H1 (cell line): Measurements from ENCODE around the gene GXYLT2. TPM values are rescaled to one million over a fixed set of nuclear protein-coding genes. Genes with fewer than 3 reads are reported as not detected.

ENCODE experiments used
- CTCF ChIA-PET: fragments of 300-600 bp; sonication (Branson Sonifier 250); formaldehyde crosslinking; loops from one replicate; lab custom pipeline; 2021; ENCODE audit not compliant: partially characterized antibody; lab: Charles Lee
- POLR2A ChIA-PET: fragments of 300-600 bp; sonication (Branson Sonifier 250); formaldehyde crosslinking; loops from one replicate; lab custom pipeline; 2021; ENCODE audit warnings: inconsistent platforms; ENCODE audit not compliant: partially characterized antibody; lab: Charles Lee
- DNase-seq, 2 experiments: peaks; one replicate each; pipeline versions ENCODE4 v3.0.0 to v3.0.0-alpha.2; 2010 to 2022; ENCODE audit warnings: low spot score in 2 of 2, low read depth in 1 of 2, mixed read lengths in 1 of 2
- FAIRE-seq: peaks from 2 replicates; lab custom pipeline; 2011; peaks lifted over from hg19 to GRCh38; lab: Jason Lieb, UNC
- H2AFZ ChIP-seq: 2 replicates; pipeline ENCODE4 v1.8.1; 2012; ENCODE audit warnings: low read length, inconsistent platforms
- H2AK5ac ChIP-seq: 2 replicates; pipeline ENCODE4 v1.6.1; 2013; ENCODE audit warnings: low read depth, low read length
- H2BK120ac ChIP-seq: replicated peaks from 2 replicates; pipeline ENCODE3; 2013; ENCODE audit warnings: low read depth, low read length, inconsistent platforms
- H2BK12ac ChIP-seq: 2 replicates; pipeline ENCODE4 v1.6.1; 2013; ENCODE audit warnings: low read depth, low read length
- H2BK15ac ChIP-seq: 2 replicates; pipeline ENCODE4 v1.6.1; 2013; ENCODE audit warnings: low read length
- H2BK20ac ChIP-seq: 2 replicates; pipeline ENCODE4 v1.6.1; 2013; ENCODE audit warnings: low read length
- H2BK5ac ChIP-seq: 2 replicates; pipeline ENCODE4 v1.6.1; 2013; ENCODE audit warnings: low read depth, low read length
- H3K14ac ChIP-seq: 2 replicates; pipeline ENCODE4 v1.6.1; 2013; ENCODE audit warnings: inconsistent platforms; ENCODE audit not compliant: insufficient read length
- H3K18ac ChIP-seq: 2 replicates; pipeline ENCODE4 v1.6.1; 2013; ENCODE audit warnings: low read length; ENCODE audit errors: extremely low read depth
- H3K23ac ChIP-seq: 2 replicates; pipeline ENCODE4 v1.6.1; 2013; ENCODE audit warnings: inconsistent platforms; ENCODE audit not compliant: insufficient read length
- H3K23me2 ChIP-seq: 2 replicates; pipeline ENCODE4 v1.6.1; 2013; ENCODE audit warnings: low read depth, low read length
- H3K27ac ChIP-seq: 2 replicates; pipeline ENCODE4 v1.6.1; 2011; ENCODE audit warnings: low read depth, low read length, inconsistent platforms
- H3K27me3 ChIP-seq, 4 experiments: replicated peaks in 1 of 4; 1 replicate in 1 of 4; 2 replicates in 3 of 4; pipeline versions ENCODE4 v1.6.1 to v1.8.1; 2011 to 2013; ENCODE audit warnings: low read length in 3 of 4, mild to moderate bottlenecking in 3 of 4, inconsistent platforms in 2 of 4, mixed read lengths in 2 of 4, moderate library complexity in 1 of 4; ENCODE audit not compliant: control insufficient read depth in 3 of 4, insufficient read depth in 3 of 4; ENCODE audit errors: extremely low read depth in 1 of 4
- H3K36me3 ChIP-seq, 4 experiments: 2 replicates each; pipeline versions ENCODE4 v1.6.1 to v1.8.1; 2011 to 2013; ENCODE audit warnings: mild to moderate bottlenecking in 4 of 4, low read length in 3 of 4, moderate library complexity in 2 of 4, control low read depth in 1 of 4, inconsistent platforms in 1 of 4; ENCODE audit not compliant: insufficient read depth in 4 of 4, control insufficient read depth in 2 of 4
- H3K4ac ChIP-seq: replicated peaks from 2 replicates; pipeline ENCODE3; 2013; ENCODE audit warnings: low read length, low read depth, mixed read lengths, inconsistent platforms; ENCODE audit not compliant: insufficient read length
- H3K4me1 ChIP-seq, 4 experiments: replicated peaks in 1 of 4; 1 replicate in 1 of 4; 2 replicates in 3 of 4; pipeline versions ENCODE4 v1.6.1 to v1.8.1; 2011 to 2013; ENCODE audit warnings: low read length in 3 of 4, inconsistent platforms in 2 of 4, mixed read lengths in 1 of 4; ENCODE audit not compliant: insufficient read depth in 4 of 4, control insufficient read depth in 3 of 4
- H3K4me2 ChIP-seq, 2 experiments: 2 replicates each; pipeline versions ENCODE4 v1.6.1 to v1.8.1; 2011 to 2013; ENCODE audit warnings: low read depth in 2 of 2, low read length in 2 of 2, control low read depth in 1 of 2, inconsistent platforms in 1 of 2, mild to moderate bottlenecking in 1 of 2; ENCODE audit not compliant: insufficient read depth in 1 of 2
- H3K4me3 ChIP-seq, 4 experiments: fragments of 200-600, 300-600 bp in 1 of 4; sonication (generic), shearing (Covaris generic), sonication (Bioruptor Twin) in 1 of 4; 2 replicates each; pipeline versions ENCODE4 v1.5.1 to v1.8.1; 2011 to 2016; ENCODE audit warnings: low read length in 4 of 4, low read depth in 3 of 4, control low read depth in 2 of 4, inconsistent platforms in 2 of 4, mild to moderate bottlenecking in 2 of 4, mixed read lengths in 1 of 4, moderate library complexity in 1 of 4; ENCODE audit not compliant: insufficient read depth in 2 of 4; ENCODE audit errors: extremely low read depth in 1 of 4
- H3K56ac ChIP-seq: replicated peaks from 2 replicates; pipeline ENCODE3; 2013; ENCODE audit warnings: low read depth, mild to moderate bottlenecking, mixed read lengths, low read length, inconsistent platforms; ENCODE audit not compliant: insufficient read length
- H3K79me1 ChIP-seq: 2 replicates; pipeline ENCODE4 v1.6.1; 2013; ENCODE audit warnings: low read depth, low read length, control low read depth
- H3K79me2 ChIP-seq, 2 experiments: 2 replicates each; pipeline versions ENCODE4 v1.6.1 to v1.8.1; 2012 to 2013; ENCODE audit warnings: low read length in 2 of 2, mild to moderate bottlenecking in 2 of 2, inconsistent platforms in 1 of 2; ENCODE audit not compliant: insufficient read depth in 2 of 2, control insufficient read depth in 1 of 2
- H3K9ac ChIP-seq, 4 experiments: replicated peaks in 1 of 4; 1 replicate in 1 of 4; 2 replicates in 3 of 4; pipeline versions ENCODE4 v1.6.1 to v1.8.1; 2011 to 2013; ENCODE audit warnings: low read depth in 3 of 4, low read length in 3 of 4, control low read depth in 2 of 4, mild to moderate bottlenecking in 2 of 4, moderate library complexity in 2 of 4, inconsistent platforms in 1 of 4; ENCODE audit errors: extremely low read depth in 1 of 4
- H3K9me3 ChIP-seq, 2 experiments: 2 replicates each; pipeline versions ENCODE4 v1.6.1 to v1.8.1; 2012 to 2013; ENCODE audit warnings: mild to moderate bottlenecking in 2 of 2, moderate library complexity in 2 of 2, control low read depth in 1 of 2, inconsistent platforms in 1 of 2, low read depth in 1 of 2, low read length in 1 of 2, mixed read lengths in 1 of 2; ENCODE audit not compliant: insufficient read depth in 2 of 2
- H4K20me1 ChIP-seq, 2 experiments: replicated peaks in 1 of 2; 2 replicates each; pipeline versions ENCODE3 to v1.8.1; 2011 to 2013; ENCODE audit warnings: inconsistent platforms in 2 of 2, low read length in 2 of 2, mild to moderate bottlenecking in 1 of 2; ENCODE audit not compliant: insufficient read depth in 2 of 2, control insufficient read depth in 1 of 2
- H4K5ac ChIP-seq: 2 replicates; pipeline ENCODE4 v1.6.1; 2013; ENCODE audit warnings: low read length, low read depth, mixed read lengths, inconsistent platforms; ENCODE audit not compliant: insufficient read length
- H4K8ac ChIP-seq: 2 replicates; pipeline ENCODE4 v1.8.0; 2013; ENCODE audit warnings: mild to moderate bottlenecking, moderate library complexity, low read length, inconsistent platforms; ENCODE audit not compliant: insufficient read depth; ENCODE audit errors: extremely low read depth
- H4K91ac ChIP-seq: replicated peaks from 2 replicates; pipeline ENCODE3; 2013; ENCODE audit warnings: low read length, mixed read lengths, inconsistent platforms; ENCODE audit not compliant: insufficient read length
- BACH1 ChIP-seq: IDR thresholded peaks from 2 replicates; pipeline ENCODE4 v1.6.1; 2012; ENCODE audit warnings: low read length, improper control_type of control experiment
- WGBS, 2 experiments: shearing (Covaris generic) in 1 of 2; methylation state at CpG; one replicate each; pipeline versions ENCODE4 v1.1.6 to v1.1.7; 2013 to 2015; ENCODE audit warnings: low lambda C conversion rate in 2 of 2, mixed read lengths in 2 of 2, inconsistent platforms in 1 of 2, low coverage in 1 of 2, missing lambda C conversion rate in 1 of 2; ENCODE audit not compliant: insufficient replicate concordance in 2 of 2, insufficient coverage in 1 of 2, insufficient read length in 1 of 2; ENCODE audit errors: extremely low coverage in 1 of 2, missing lambda C conversion rate in 1 of 2; 5-methylcytosine and 5-hydroxymethylcytosine counted together
- polyA plus RNA-seq, 7 experiments: library from polyadenylated mRNA; depleted of rRNA in 3 of 7; stranded (reverse) in 5 of 7; unstranded in 2 of 7; fragments of >200 nt in 5 of 7; fragments of 200-250 nt in 2 of 7; gene quantifications; 1 replicate in 5 of 7; 2 replicates in 1 of 7; 4 replicates in 1 of 7; pipeline versions ENCODE4 v1.2.1 to v1.2.3, GENCODE V29; 2011 to 2013; ENCODE audit warnings: missing spikeins in 2 of 7, mixed read lengths in 2 of 7
- total RNA-seq: library from RNA; stranded (reverse); fragmentation: NEBNext Ultra II Directional; extraction: Animal tissue kit (Norgen Biotek cat#: 25700); gene quantifications from 2 replicates; pipeline ENCODE4 v1.2.1, GENCODE V29; 2021

Gene GXYLT2
- total and polyA plus RNA-seq, 2 of the 8 experiments (the other 6 are each of a cell fraction or from before 2014, with no cell fraction given) = 1.8 to 5.6 TPM

DNA sequence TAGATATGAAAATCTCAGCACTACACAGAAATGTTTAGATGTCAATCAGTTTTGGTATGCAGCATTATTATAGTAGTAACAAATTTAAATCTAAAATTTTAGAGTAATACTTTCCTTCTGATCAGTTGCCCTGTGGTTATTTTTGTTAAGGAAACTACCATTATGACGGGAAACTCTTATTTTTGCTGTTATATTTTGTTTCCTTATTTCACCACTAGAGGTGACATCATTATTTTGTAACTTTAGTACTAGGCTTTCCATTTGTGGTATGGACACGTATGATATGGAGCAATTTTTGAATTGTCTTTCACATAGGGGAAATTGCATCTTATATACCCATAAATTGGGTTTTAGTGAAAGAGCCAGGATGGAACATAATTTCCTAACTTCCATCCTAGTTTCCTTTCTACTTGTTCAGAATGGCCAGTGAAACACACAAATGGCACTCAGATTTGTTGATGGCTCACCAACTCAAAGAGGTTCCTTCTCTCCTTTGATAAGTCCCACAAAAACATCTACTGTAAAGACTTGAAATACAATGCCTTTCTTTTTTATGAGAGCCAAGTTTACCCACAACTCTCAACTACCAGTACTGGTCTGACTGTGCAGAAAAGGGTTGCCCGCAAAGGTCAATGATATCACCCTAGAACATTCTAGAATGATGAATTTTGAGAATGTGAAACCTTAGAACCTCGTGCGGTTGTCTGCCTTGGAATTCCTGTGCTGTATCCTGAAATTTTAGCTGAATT is 89.4 kb downstream of the GXYLT2 start:
- H2BK12ac ChIP-seq = no peak overlapping the region
- no peaks in the 10 kb centered on the region for H3K23me2 ChIP-seq
- no peaks in the 10 kb centered on the region for H3K27me3 ChIP-seq
- H3K14ac ChIP-seq = no peak overlapping the region
- no peak overlapping the region for H3K9ac ChIP-seq
- ChIA-PET CTCF (interaction anchor here (1.3 kb wide), 1 partner anchor 22 kb away, joined by 3 read pairs; no protein-coding TSS in a partner anchor), POLR2A (no interaction called here)
- no peaks in the 10 kb centered on the region; a peak in 1 of 8 replicates for H3K36me3 ChIP-seq
- H3K27ac ChIP-seq = no peak overlapping the region
- no peak overlapping the region for H4K8ac ChIP-seq
- no peak overlapping the region for H3K23ac ChIP-seq
- H3K56ac ChIP-seq = no peak overlapping the region
- H3K79me1 ChIP-seq = no peaks in the 10 kb centered on the region
- no peak overlapping the region for H2AFZ ChIP-seq
- no peak overlapping the region for H3K4me2 ChIP-seq
- no peak for FAIRE-seq
- H3K4me3 ChIP-seq = no peak overlapping the region
- no peak overlapping the region for H4K5ac ChIP-seq
- H2BK120ac ChIP-seq = no peak overlapping the region
- no peak overlapping the region for H3K4ac ChIP-seq
- no peak overlapping the region for H2BK15ac ChIP-seq
- no peak for DNase-seq
- 95% methylated on average over 5 of the region's 5 CpGs; no CpG with 5 or more reads in 1 of the 2 experiments for WGBS, 2 experiments
- H4K91ac ChIP-seq = no peak overlapping the region
- no peak overlapping the region for H2AK5ac ChIP-seq
- no peaks in the 10 kb centered on the region for H3K9me3 ChIP-seq
- no peaks in the 10 kb centered on the region for H4K20me1 ChIP-seq
- no peak overlapping the region for H2BK5ac ChIP-seq
- H2BK20ac ChIP-seq = no peak overlapping the region
- TF ChIP-seq BACH1 = no peak
- no peaks in the 10 kb centered on the region; a peak in 1 of 7 replicates for H3K4me1 ChIP-seq
- no peaks in the 10 kb centered on the region for H3K79me2 ChIP-seq
- H3K18ac ChIP-seq = no peak overlapping the region
